NT2/D1 (cell line): ENCODE measurements around the gene CFTR.
A peak's percentile ranks its signal among the peaks of the same experiment; 100 is the strongest.

Experiments
- DNase-seq: peaks from one replicate; pipeline ENCODE4 v3.0.0-alpha.2; 2011; ENCODE audit warnings: low read depth, low spot score
- H3K27me3 ChIP-seq: 2 replicates; pipeline ENCODE4 v1.6.0; 2011; ENCODE audit warnings: mild to moderate bottlenecking; ENCODE audit not compliant: insufficient read length, insufficient read depth
- H3K36me3 ChIP-seq: 2 replicates; pipeline ENCODE4 v1.6.1; 2011; ENCODE audit warnings: mild to moderate bottlenecking, low read length, mixed read lengths; ENCODE audit not compliant: insufficient read depth, insufficient read length
- H3K4me1 ChIP-seq: 2 replicates; pipeline ENCODE4 v1.5.1; 2011; ENCODE audit not compliant: insufficient read depth, insufficient read length
- H3K4me3 ChIP-seq: 2 replicates; pipeline ENCODE4 v1.5.1; 2011; ENCODE audit warnings: low read depth; ENCODE audit not compliant: insufficient read length
- H3K9ac ChIP-seq: 2 replicates; pipeline ENCODE4 v1.6.0; 2011; ENCODE audit warnings: low read depth; ENCODE audit not compliant: insufficient read length
- H3K9me3 ChIP-seq: 2 replicates; pipeline ENCODE4 v1.5.1; 2011; ENCODE audit warnings: mild to moderate bottlenecking, low read length; ENCODE audit not compliant: insufficient read depth
- SUZ12 ChIP-seq: IDR thresholded peaks from 2 replicates; pipeline ENCODE4 v1.6.1; 2011; ENCODE audit not compliant: insufficient read length, insufficient read depth; ENCODE audit errors: extremely low read depth
- YY1 ChIP-seq: IDR thresholded peaks from 2 replicates; pipeline ENCODE4 v1.6.1; 2011; ENCODE audit not compliant: insufficient read length, insufficient read depth
- ZNF274 ChIP-seq: IDR thresholded peaks from 2 replicates; pipeline ENCODE4 v1.6.1; 2011; ENCODE audit warnings: mild to moderate bottlenecking, low read depth, low read length

The CFTR gene

GRCh38 chr7:117648203-117648866 is 168.5 kb downstream of the CFTR start:
- no peak for TF ChIP-seq SUZ12
- no peak for TF ChIP-seq YY1
- no peak for TF ChIP-seq ZNF274
- H3K36me3 ChIP-seq = no peaks in the 10 kb centered on the region

DNA sequence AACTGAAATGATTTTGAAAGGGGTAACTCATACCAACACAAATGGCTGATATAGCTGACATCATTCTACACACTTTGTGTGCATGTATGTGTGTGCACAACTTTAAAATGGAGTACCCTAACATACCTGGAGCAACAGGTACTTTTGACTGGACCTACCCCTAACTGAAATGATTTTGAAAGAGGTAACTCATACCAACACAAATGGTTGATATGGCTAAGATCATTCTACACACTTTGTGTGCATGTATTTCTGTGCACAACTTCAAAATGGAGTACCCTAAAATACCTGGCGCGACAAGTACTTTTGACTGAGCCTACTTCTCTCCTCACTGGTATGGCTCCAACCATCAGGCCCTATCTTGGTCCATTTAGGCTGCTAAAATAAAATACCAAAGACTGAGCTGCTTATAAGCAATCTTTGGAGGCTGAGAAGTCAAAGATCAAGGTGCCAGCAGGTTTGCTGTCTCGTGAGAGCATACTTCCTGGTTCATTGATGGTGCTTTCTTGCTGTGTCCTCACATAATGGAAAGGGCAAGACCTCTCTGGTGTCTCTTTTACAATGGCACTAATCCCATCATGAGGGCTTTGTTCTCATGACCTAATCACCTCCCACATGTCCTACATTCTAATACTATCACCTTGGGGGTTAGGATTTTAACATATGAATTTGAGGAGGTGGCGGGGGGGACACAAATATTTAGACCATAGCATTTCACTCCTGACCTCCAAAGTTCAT is 173.3 kb downstream of the CFTR start:
- Histone ChIP-seq H3K4me1 (no peaks in the 10 kb centered on the region), H3K4me3 (no peak overlapping the region), H3K9ac (no peak overlapping the region), H3K9me3 (peaks cover 4% of the 10 kb centered on the region; the same call in 1 of the 2 replicates), H3K36me3 (no peaks in the 10 kb centered on the region), H3K27me3 (no peaks in the 10 kb centered on the region)
- peak; percentile 69 for DNase-seq
- TF ChIP-seq SUZ12 (no peak), ZNF274 (no peak), YY1 (no peak)

More at GRCh38 chr7:117648203-117648866, 168.5 kb downstream of the CFTR start:
- no peak for DNase-seq
- H3K4me3 ChIP-seq = no peak overlapping the region
- no peaks in the 10 kb centered on the region for H3K9me3 ChIP-seq
- H3K27me3 ChIP-seq = no peaks in the 10 kb centered on the region
- H3K4me1 ChIP-seq = no peaks in the 10 kb centered on the region
- H3K9ac ChIP-seq = no peak overlapping the region

DNA sequence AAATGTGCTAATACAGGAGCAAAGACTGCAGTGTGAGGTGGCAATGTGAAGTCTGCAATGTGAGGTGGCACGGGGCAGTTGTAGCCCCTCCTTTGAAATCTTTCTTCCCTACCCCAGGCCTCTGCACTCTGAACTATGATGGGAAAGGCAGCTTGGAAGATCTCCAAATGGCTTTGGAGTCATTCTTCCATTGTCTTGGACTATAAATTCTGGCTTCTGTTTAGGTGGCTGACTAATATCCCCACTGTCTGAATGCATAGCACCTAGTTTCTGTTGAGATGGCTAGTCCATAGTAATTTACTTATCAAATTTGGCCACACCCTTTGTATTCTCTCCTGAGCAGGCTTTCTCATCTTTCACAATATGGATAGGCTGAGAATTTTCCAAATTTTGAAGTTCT is 175.0 kb downstream of the CFTR start:
- H3K9ac ChIP-seq = no peak overlapping the region
- H3K9me3 ChIP-seq = peaks cover 4% of the 10 kb centered on the region; the same call in 1 of the 2 replicates
- no peak for DNase-seq
- TF ChIP-seq SUZ12 (no peak), ZNF274 (no peak), YY1 (no peak)
- H3K27me3 ChIP-seq = no peaks in the 10 kb centered on the region
- H3K36me3 ChIP-seq = no peaks in the 10 kb centered on the region
- H3K4me3 ChIP-seq = no peak overlapping the region
- H3K4me1 ChIP-seq = no peaks in the 10 kb centered on the region

DNA sequence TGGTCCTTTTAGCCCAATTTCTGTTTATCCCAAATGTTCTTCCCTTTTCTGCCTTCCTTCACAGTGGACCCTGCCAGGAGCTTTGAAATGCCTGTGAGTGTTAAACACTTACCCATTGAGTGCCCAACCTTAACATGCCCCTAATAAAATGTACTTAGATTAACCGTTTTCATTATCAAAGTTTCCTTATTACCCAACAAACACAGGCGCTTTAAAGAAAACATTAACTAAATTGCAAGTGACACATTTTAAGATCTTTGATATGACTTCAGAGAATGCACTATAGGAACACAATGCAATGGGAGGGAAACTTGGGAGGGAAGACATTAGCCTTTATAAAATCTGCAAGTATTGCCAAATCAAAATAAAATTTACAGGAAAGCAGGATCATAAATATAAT is 177.0 kb downstream of the CFTR start:
- Histone ChIP-seq H3K9ac (no peak overlapping the region), H3K4me1 (no peaks in the 10 kb centered on the region), H3K27me3 (no peaks in the 10 kb centered on the region), H3K4me3 (no peak overlapping the region), H3K9me3 (peaks cover 4% of the 10 kb centered on the region; the same call in 1 of the 2 replicates), H3K36me3 (no peaks in the 10 kb centered on the region)
- TF ChIP-seq ZNF274 (no peak), SUZ12 (no peak), YY1 (no peak)
- no peak for DNase-seq

GRCh38 chr7:117659531-117660011 is 179.7 kb downstream of the CFTR start:
- Histone ChIP-seq H3K27me3 (no peaks in the 10 kb centered on the region), H3K4me1 (no peaks in the 10 kb centered on the region), H3K9me3 (no peaks in the 10 kb centered on the region), H3K4me3 (no peak overlapping the region), H3K36me3 (no peaks in the 10 kb centered on the region), H3K9ac (no peak overlapping the region)
- DNase-seq = no peak
- TF ChIP-seq ZNF274 (no peak), YY1 (no peak), SUZ12 (no peak)

GRCh38 chr7:117661328-117661727 is 181.5 kb downstream of the CFTR start:
- Histone ChIP-seq H3K4me1 (no peaks in the 10 kb centered on the region), H3K27me3 (no peaks in the 10 kb centered on the region), H3K4me3 (no peak overlapping the region), H3K9me3 (no peaks in the 10 kb centered on the region), H3K9ac (no peak overlapping the region), H3K36me3 (no peaks in the 10 kb centered on the region)
- TF ChIP-seq SUZ12 (no peak), ZNF274 (no peak), YY1 (no peak)
- no peak for DNase-seq

DNA sequence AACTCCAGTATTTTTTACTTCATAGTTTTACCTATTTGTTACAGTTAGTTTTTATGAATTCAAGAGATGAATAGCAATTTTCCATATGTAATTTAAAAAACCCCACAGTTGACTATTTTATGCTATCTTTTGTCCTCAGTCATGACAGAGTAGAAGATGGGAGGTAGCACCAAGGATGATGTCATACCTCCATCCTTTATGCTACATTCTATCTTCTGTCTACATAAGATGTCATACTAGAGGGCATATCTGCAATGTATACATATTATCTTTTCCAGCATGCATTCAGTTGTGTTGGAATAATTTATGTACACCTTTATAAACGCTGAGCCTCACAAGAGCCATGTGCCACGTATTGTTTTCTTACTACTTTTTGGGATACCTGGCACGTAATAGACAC is 184.2 kb downstream of the CFTR start:
- Histone ChIP-seq H3K4me1 (no peaks in the 10 kb centered on the region), H3K9ac (no peak overlapping the region), H3K36me3 (no peaks in the 10 kb centered on the region), H3K9me3 (no peaks in the 10 kb centered on the region), H3K27me3 (no peaks in the 10 kb centered on the region), H3K4me3 (no peak overlapping the region)
- TF ChIP-seq ZNF274 (no peak), SUZ12 (no peak), YY1 (no peak)
- DNase-seq = no peak
